K562 (cell line): ENCODE results near the gene ABLIM1. TPM values are rescaled to one million over a fixed set of nuclear protein-coding genes. Genes with fewer than 3 reads are reported as not detected.

Experiments used
- ATAC-seq: fragments of 200-7000 bp; cut with Tn5 transposase; 3 replicates; pipeline ENCODE4 v1.9.1; 2020; ENCODE audit warnings: moderate library complexity
- BruUV-seq: library from RNA; stranded (reverse); fragments of 400-500 nt; replicated peaks from 2 replicates; lab custom pipeline; 2021; lab: Mats Ljungman, UMichigan
- CTCF ChIA-PET: fragments of 300-600 bp; formaldehyde crosslinking; extraction: SDS; loops from one replicate; lab custom pipeline; 2021; ENCODE audit warnings: low intra/inter-chr PET ratio; lab: Yijun Ruan, JAX
- POLR2A ChIA-PET: fragments of 300-600, 350-650 bp; sonication (Branson Sonifier 250); formaldehyde crosslinking; extraction: SDS; loops from one replicate; lab custom pipeline; 2021; ENCODE audit warnings: antibody characterized with exemption, inconsistent platforms; lab: Yijun Ruan, JAX
- DNase-seq, 4 experiments: peaks; one replicate each; pipeline versions ENCODE4 v3.0.0 to v3.0.0-alpha.2; 2011 to 2018; ENCODE audit warnings: low spot score in 3 of 4, mixed read lengths in 3 of 4; ENCODE audit errors: extremely low read depth in 1 of 4
- FAIRE-seq: peaks from 2 replicates; lab custom pipeline; 2011; peaks lifted over from hg19 to GRCh38; lab: Jason Lieb, UNC
- H2AFZ ChIP-seq: 2 replicates; pipeline ENCODE4 v1.6.0; 2011; ENCODE audit warnings: low read depth, low read length, control low read depth, inconsistent platforms
- H3K27ac ChIP-seq: fragments of 200-600 bp; 3 replicates; pipeline ENCODE4 v1.8.0; 2011; ENCODE audit warnings: low read depth, mild to moderate bottlenecking, control low read depth, inconsistent platforms, low read length, moderate library complexity, mixed read lengths; ENCODE audit errors: extremely low read depth
- H3K27me3 ChIP-seq, 2 experiments: fragments of 300-600 bp in 1 of 2; 2 replicates in 1 of 2; 3 replicates in 1 of 2; pipeline versions ENCODE4 v1.6.0 to v1.8.0; 2011; ENCODE audit warnings: inconsistent platforms in 2 of 2, low read length in 2 of 2, mild to moderate bottlenecking in 1 of 2, mixed read lengths in 1 of 2, moderate library complexity in 1 of 2; ENCODE audit not compliant: control insufficient read depth in 2 of 2, insufficient read depth in 2 of 2
- H3K36me3 ChIP-seq: fragments of 300-600 bp; 3 replicates; pipeline ENCODE4 v1.8.0; 2011; ENCODE audit warnings: mild to moderate bottlenecking, low read length, inconsistent platforms; ENCODE audit not compliant: control insufficient read depth, insufficient read depth
- H3K4me1 ChIP-seq, 2 experiments: fragments of 200-600 bp in 1 of 2; replicated peaks in 1 of 2; 2 replicates in 1 of 2; 3 replicates in 1 of 2; pipeline versions ENCODE4 v1.5.1 to v1.8.0; 2011; ENCODE audit warnings: inconsistent platforms in 2 of 2, low read length in 2 of 2, mild to moderate bottlenecking in 1 of 2, mixed read lengths in 1 of 2, moderate library complexity in 1 of 2; ENCODE audit not compliant: control insufficient read depth in 2 of 2, insufficient read depth in 2 of 2
- H3K4me2 ChIP-seq: 2 replicates; pipeline ENCODE4 v1.6.1; 2011; ENCODE audit warnings: low read length, control low read depth, inconsistent platforms, mixed read lengths; ENCODE audit not compliant: insufficient read depth
- H3K4me3 ChIP-seq: fragments of 200-600 bp; sonication (generic), shearing (Covaris generic); 2 replicates; pipeline ENCODE4 v1.5.1; 2016; ENCODE audit warnings: control low read depth, inconsistent platforms
- H3K79me2 ChIP-seq: fragments of 200-600 bp; 3 replicates; pipeline ENCODE4 v1.8.0; 2011; ENCODE audit warnings: low read length, inconsistent platforms; ENCODE audit not compliant: control insufficient read depth, insufficient read depth
- H3K9ac ChIP-seq, 2 experiments: 2 replicates each; pipeline versions ENCODE4 v1.6.0 to v1.6.1; 2011; ENCODE audit warnings: low read depth in 2 of 2, low read length in 2 of 2, control low read depth in 1 of 2, inconsistent platforms in 1 of 2, mild to moderate bottlenecking in 1 of 2, mixed read lengths in 1 of 2; ENCODE audit not compliant: insufficient read depth in 1 of 2
- H3K9me1 ChIP-seq: one replicate; pipeline ENCODE4 v1.6.0; 2011; ENCODE audit warnings: inconsistent platforms, mild to moderate bottlenecking, low read length, moderate library complexity; ENCODE audit not compliant: control insufficient read depth, insufficient read depth
- H3K9me3 ChIP-seq: replicated peaks from 2 replicates; pipeline ENCODE4 v1.5.1; 2011; ENCODE audit warnings: low read depth, low read length, inconsistent platforms; ENCODE audit not compliant: control insufficient read depth, insufficient read depth
- H4K20me1 ChIP-seq: replicated peaks from 2 replicates; pipeline ENCODE4 v1.6.1; 2011; ENCODE audit warnings: low read length, inconsistent platforms, mixed read lengths; ENCODE audit not compliant: control insufficient read depth, insufficient read depth
- CEBPG ChIP-seq, 3 experiments: fragments of 200-800 bp in 1 of 3; sonication (Bioruptor generic) in 1 of 3; sonication (generic) in 1 of 3; formaldehyde crosslinking in 1 of 3; IDR thresholded peaks in 2 of 3; conservative IDR thresholded peaks in 1 of 3; 2 replicates each; pipeline versions ENCODE4 v1.6.1 to v1.8.0; 2016 to 2022; ENCODE audit warnings: missing compliant biosample characterization in 2 of 3, missing genetic modification characterization in 2 of 3, mild to moderate bottlenecking in 1 of 3, missing genetic modification reagents in 1 of 3
- DPF2 ChIP-seq: fragments of 450-650 bp; IDR thresholded peaks from 2 replicates; pipeline ENCODE4 v1.6.1; 2016
- GABPB2 ChIP-seq: fragments of 250-450 bp; sonication (Bioruptor Pico); conservative IDR thresholded peaks from 2 replicates; pipeline ENCODE4 v1.5.1; 2021; ENCODE audit warnings: mild to moderate bottlenecking
- HNRNPLL ChIP-seq: fragments of 200-400 bp; formaldehyde crosslinking; IDR thresholded peaks from 2 replicates; pipeline ENCODE4 v1.6.1; 2017; ENCODE audit warnings: low read length, low read depth, mild to moderate bottlenecking; ENCODE audit not compliant: poor library complexity, severe bottlenecking
- NR2C2 ChIP-seq, 2 experiments: fragments of 200-800 bp in 1 of 2; sonication (Bioruptor generic) in 1 of 2; sonication (generic) in 1 of 2; formaldehyde crosslinking in 1 of 2; IDR thresholded peaks; 2 replicates each; pipeline versions ENCODE4 v1.6.1 to v1.8.0; 2016 to 2022; ENCODE audit warnings: mild to moderate bottlenecking in 1 of 2, missing compliant biosample characterization in 1 of 2, missing genetic modification characterization in 1 of 2, missing genetic modification reagents in 1 of 2
- TEAD4 ChIP-seq, 2 experiments: sonication (generic) in 1 of 2; formaldehyde crosslinking in 1 of 2; IDR thresholded peaks; 2 replicates each; pipeline versions ENCODE4 v1.6.1 to v1.8.0; 2012 to 2022; ENCODE audit warnings: borderline replicate concordance in 1 of 2, inconsistent platforms in 1 of 2, low read length in 1 of 2, mild to moderate bottlenecking in 1 of 2, missing genetic modification reagents in 1 of 2
- TOE1 ChIP-seq, 2 experiments: fragments of 450-650 bp in 1 of 2; sonication (generic) in 1 of 2; formaldehyde crosslinking in 1 of 2; IDR thresholded peaks; 2 replicates each; pipeline versions ENCODE4 v1.7.1 to v1.8.0; 2016 to 2022; ENCODE audit warnings: borderline replicate concordance in 2 of 2, mild to moderate bottlenecking in 2 of 2, antibody characterized with exemption in 1 of 2, inconsistent platforms in 1 of 2, low read depth in 1 of 2, missing genetic modification reagents in 1 of 2, moderate library complexity in 1 of 2
- WGBS: fragments of 100-300 bp; shearing (Covaris generic); methylation state at CpG from one replicate; pipeline ENCODE4 v1.1.6; 2016; ENCODE audit warnings: low coverage, mixed read lengths; ENCODE audit not compliant: insufficient coverage; ENCODE audit errors: missing lambda C conversion rate; 5-methylcytosine and 5-hydroxymethylcytosine counted together
- in situ Hi-C: fragments of 300-500 bp; cut with MboI; formaldehyde crosslinking; loops from 4 replicates; pipeline ENCODE4 v1.15.0; 2018; ENCODE audit warnings: inconsistent platforms, mixed read lengths
- intact Hi-C: fragments of 100-400 bp; cut with micrococcal nuclease; formaldehyde crosslinking; loops from 2 replicates; pipeline ENCODE4 v1.14.2; 2022
- polyA plus RNA-seq, 8 experiments: library from polyadenylated mRNA; depleted of rRNA in 4 of 8; stranded (reverse) in 5 of 8; unstranded in 3 of 8; fragments of >200 nt; fragmentation: Nextera tagmentation in 2 of 8; fragmentation: Illumina TruSeq in 1 of 8; extraction: Ambion mirVana in 2 of 8; extraction: Trizol in 1 of 8; gene quantifications; 2 replicates each; pipeline versions ENCODE4 v1.2.1 to v1.2.3, GENCODE V29; 2011 to 2014; ENCODE audit warnings: inconsistent platforms in 1 of 8, missing spikeins in 1 of 8
- total RNA-seq, 7 experiments: library from RNA; depleted of rRNA in 6 of 7; stranded (reverse); fragments of >200 nt in 6 of 7; fragmentation: Illumina TruSeq in 2 of 7; extraction: Trizol in 2 of 7; gene quantifications; 2 replicates each; pipeline versions ENCODE4 v1.2.1 to v1.2.3, GENCODE V29; 2011 to 2021; ENCODE audit warnings: low replicate concordance in 1 of 7
- TF ChIP-seq, protein P1 (sequence below): fragments of 250-450 bp; sonication (Bioruptor Pico); IDR thresholded peaks from 2 replicates; pipeline ENCODE4 v1.8.0; 2022; ENCODE audit warnings: inconsistent platforms
- TF ChIP-seq, protein P2 (sequence below): sonication (generic); formaldehyde crosslinking; IDR thresholded peaks from 2 replicates; pipeline ENCODE4 v1.8.0; 2023; ENCODE audit warnings: missing genetic modification reagents, mild to moderate bottlenecking, borderline replicate concordance

Gene ABLIM1
- total and polyA plus RNA-seq, 9 of the 15 experiments (the other 6 are each of a cell fraction or from before 2014, with no cell fraction given): 0.07 to 0.49 (median 0.14) TPM; not detected in 6

DNA sequence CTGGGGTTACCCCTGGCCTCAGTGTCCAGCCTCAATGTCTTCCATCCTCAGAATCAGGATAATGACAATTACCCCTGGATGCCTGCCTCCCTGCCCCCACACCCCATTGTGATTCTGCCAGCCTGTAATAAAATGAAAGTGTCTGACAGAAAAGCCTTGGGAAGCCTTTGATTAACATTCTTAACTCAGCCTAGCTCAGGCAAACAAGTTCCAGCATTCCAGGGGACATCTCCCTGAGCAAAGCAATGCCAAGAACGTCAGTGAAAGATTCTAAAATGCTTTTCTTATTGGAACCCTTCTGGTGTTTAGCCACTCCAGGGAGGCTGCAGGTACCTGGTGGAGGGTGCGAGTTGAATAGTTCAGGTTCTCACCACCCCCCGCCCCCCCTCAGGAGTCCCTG lies 272.5 kb downstream of the ABLIM1 start:
- WGBS: 0% methylated on average over 3 of the region's 3 CpGs

More for the DNA sequence above, 272.5 kb downstream of the ABLIM1 start:
- Histone ChIP-seq H3K27ac (no peak overlapping the region), H3K79me2 (no peaks in the 10 kb centered on the region), H2AFZ (no peak overlapping the region), H4K20me1 (no peaks in the 10 kb centered on the region), H3K9ac (no peak overlapping the region), H3K4me1 (no peaks in the 10 kb centered on the region), H3K9me1 (no peaks in the 10 kb centered on the region), H3K9me3 (no peaks in the 10 kb centered on the region), H3K4me3 (no peak overlapping the region), H3K36me3 (no peaks in the 10 kb centered on the region), H3K27me3 (no peaks in the 10 kb centered on the region), H3K4me2 (no peak overlapping the region)
- intact Hi-C loops (no loop called here), in situ Hi-C loops (no loop called here)
- no TSS peak for BruUV-seq
- ATAC-seq (no peak), DNase-seq (no peak), FAIRE-seq (no peak)
- CTCF ChIA-PET: no interaction called here
- no peak for TF ChIP-seq NR2C2 (CRISPR knock-in tag; IDR thresholded peaks at IDR 0.05)
- TF ChIP-seq NR2C2 (tag; IDR thresholded peaks at IDR 0.05): no peak
- TF ChIP-seq, protein P1, sequence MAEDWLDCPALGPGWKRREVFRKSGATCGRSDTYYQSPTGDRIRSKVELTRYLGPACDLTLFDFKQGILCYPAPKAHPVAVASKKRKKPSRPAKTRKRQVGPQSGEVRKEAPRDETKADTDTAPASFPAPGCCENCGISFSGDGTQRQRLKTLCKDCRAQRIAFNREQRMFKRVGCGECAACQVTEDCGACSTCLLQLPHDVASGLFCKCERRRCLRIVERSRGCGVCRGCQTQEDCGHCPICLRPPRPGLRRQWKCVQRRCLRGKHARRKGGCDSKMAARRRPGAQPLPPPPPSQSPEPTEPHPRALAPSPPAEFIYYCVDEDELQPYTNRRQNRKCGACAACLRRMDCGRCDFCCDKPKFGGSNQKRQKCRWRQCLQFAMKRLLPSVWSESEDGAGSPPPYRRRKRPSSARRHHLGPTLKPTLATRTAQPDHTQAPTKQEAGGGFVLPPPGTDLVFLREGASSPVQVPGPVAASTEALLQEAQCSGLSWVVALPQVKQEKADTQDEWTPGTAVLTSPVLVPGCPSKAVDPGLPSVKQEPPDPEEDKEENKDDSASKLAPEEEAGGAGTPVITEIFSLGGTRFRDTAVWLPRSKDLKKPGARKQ (CRISPR knock-in tag): no peak
- no peak for TF ChIP-seq CEBPG (CRISPR knock-in tag; IDR thresholded peaks at IDR 0.05)
- TF ChIP-seq CEBPG (tag; conservative IDR thresholded peaks at IDR 0.05 in 1 of 2, IDR thresholded peaks at IDR 0.05 in 1 of 2): no peak
- TF ChIP-seq HNRNPLL: no peak
- TF ChIP-seq GABPB2: no peak
- TF ChIP-seq TEAD4 (IDR thresholded peaks at IDR 0.05; ENCODE audit: low read length): no peak
- no peak for TF ChIP-seq TEAD4 (CRISPR knock-in tag; IDR thresholded peaks at IDR 0.05; ENCODE audit: borderline replicate concordance)
- no peak for TF ChIP-seq DPF2
- TF ChIP-seq, protein P2, sequence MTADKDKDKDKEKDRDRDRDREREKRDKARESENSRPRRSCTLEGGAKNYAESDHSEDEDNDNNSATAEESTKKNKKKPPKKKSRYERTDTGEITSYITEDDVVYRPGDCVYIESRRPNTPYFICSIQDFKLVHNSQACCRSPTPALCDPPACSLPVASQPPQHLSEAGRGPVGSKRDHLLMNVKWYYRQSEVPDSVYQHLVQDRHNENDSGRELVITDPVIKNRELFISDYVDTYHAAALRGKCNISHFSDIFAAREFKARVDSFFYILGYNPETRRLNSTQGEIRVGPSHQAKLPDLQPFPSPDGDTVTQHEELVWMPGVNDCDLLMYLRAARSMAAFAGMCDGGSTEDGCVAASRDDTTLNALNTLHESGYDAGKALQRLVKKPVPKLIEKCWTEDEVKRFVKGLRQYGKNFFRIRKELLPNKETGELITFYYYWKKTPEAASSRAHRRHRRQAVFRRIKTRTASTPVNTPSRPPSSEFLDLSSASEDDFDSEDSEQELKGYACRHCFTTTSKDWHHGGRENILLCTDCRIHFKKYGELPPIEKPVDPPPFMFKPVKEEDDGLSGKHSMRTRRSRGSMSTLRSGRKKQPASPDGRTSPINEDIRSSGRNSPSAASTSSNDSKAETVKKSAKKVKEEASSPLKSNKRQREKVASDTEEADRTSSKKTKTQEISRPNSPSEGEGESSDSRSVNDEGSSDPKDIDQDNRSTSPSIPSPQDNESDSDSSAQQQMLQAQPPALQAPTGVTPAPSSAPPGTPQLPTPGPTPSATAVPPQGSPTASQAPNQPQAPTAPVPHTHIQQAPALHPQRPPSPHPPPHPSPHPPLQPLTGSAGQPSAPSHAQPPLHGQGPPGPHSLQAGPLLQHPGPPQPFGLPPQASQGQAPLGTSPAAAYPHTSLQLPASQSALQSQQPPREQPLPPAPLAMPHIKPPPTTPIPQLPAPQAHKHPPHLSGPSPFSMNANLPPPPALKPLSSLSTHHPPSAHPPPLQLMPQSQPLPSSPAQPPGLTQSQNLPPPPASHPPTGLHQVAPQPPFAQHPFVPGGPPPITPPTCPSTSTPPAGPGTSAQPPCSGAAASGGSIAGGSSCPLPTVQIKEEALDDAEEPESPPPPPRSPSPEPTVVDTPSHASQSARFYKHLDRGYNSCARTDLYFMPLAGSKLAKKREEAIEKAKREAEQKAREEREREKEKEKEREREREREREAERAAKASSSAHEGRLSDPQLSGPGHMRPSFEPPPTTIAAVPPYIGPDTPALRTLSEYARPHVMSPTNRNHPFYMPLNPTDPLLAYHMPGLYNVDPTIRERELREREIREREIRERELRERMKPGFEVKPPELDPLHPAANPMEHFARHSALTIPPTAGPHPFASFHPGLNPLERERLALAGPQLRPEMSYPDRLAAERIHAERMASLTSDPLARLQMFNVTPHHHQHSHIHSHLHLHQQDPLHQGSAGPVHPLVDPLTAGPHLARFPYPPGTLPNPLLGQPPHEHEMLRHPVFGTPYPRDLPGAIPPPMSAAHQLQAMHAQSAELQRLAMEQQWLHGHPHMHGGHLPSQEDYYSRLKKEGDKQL (CRISPR knock-in tag): no peak
- TF ChIP-seq TOE1 (IDR thresholded peaks at IDR 0.05; ENCODE audit: borderline replicate concordance): no peak
- no peak for TF ChIP-seq TOE1 (CRISPR knock-in tag; IDR thresholded peaks at IDR 0.05; ENCODE audit: borderline replicate concordance, low read depth)
- POLR2A ChIA-PET: no interaction called here
